DOHH2 (cell line): ENCODE data around the gene UQCRQ.

ENCODE experiments used
- CTCF ChIP-seq: fragments of 200-600 bp; sonication (generic); IDR thresholded peaks from one replicate; pipeline ENCODE4 v1.5.1; 2014; ENCODE audit warnings: antibody characterized with exemption, mild to moderate bottlenecking, low read depth, low read length; ENCODE audit not compliant: poor library complexity, severe bottlenecking
- EZH2phosphoT487 ChIP-seq: fragments of 200-600 bp; sonication (generic); IDR thresholded peaks from 2 replicates; pipeline ENCODE4 v1.6.1; 2017; ENCODE audit warnings: borderline replicate concordance, mild to moderate bottlenecking, antibody characterized with exemption, low read length, moderate library complexity, mixed read lengths

GRCh38 chr5:132883261-132883834, 16.9 kb downstream of the UQCRQ start:
- TF ChIP-seq CTCF (peak; percentile 57), EZH2phosphoT487 (no peak)
